Activated CD8-positive, alpha-beta memory T cell treated with anti-CD3 and anti-CD28 coated beads, Interleukin-2, amount 50 U/mL, for 24 hours (primary cell): Measurements from ENCODE around the gene LY86.
A peak's percentile ranks its signal among the peaks of the same experiment; 100 is the strongest.
"Not testable (repeated sequence)": the region's sequence is repeated elsewhere in the genome, so short reads cannot be mapped to it uniquely, and the experiment has no call there.

ENCODE experiments used
- DNase-seq: peaks from one replicate; pipeline ENCODE4 v3.0.0-alpha.2; 2020; ENCODE audit errors: extremely low read depth

Gene LY86

DNA sequence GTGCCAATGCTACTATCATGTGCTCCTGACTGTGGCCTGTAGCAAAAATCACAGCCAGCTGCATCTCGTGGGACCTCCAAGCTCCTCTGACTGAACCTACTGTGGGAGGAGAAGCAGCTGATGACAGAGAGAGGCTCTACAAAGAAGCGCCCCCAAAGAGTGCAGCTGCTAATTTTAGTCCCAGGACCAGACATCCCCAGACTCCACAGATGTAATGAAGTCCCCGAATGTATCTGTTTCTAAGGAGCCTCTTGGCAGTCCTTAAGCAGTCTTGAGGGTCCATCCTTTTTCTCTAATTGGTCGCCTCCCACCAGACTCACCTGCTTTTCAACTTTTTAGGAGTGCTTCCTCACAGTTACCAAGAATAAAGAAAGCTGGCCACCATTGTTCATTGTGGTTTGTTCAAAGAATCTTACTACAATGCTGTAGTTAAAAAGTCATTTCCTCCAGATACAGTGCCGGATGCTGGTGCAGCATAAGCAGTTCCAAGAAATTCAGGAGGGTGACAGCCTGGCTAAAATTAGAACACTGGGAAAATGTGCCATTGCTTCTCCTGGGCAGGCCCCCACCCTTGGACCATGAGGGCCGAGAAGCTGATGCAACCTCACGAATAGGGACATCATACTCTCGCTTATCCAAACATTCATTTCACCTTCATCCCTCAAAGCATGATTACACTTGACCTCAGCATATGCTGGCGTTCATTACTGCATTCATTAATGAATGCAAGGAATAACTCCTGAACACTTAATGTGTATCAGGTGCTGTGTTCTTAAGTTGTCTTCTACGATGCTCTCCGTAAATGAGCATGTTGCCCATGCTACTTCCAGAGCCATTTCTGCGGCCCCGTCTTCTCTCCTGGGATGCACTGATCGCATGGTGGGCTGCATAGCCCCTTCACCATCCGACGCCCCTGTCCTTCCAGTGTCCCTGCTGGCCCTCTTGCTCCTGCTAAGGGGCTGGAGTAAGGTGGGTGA is 66.4 kb downstream of the LY86 start:
- DNase-seq, result no peak

DNA sequence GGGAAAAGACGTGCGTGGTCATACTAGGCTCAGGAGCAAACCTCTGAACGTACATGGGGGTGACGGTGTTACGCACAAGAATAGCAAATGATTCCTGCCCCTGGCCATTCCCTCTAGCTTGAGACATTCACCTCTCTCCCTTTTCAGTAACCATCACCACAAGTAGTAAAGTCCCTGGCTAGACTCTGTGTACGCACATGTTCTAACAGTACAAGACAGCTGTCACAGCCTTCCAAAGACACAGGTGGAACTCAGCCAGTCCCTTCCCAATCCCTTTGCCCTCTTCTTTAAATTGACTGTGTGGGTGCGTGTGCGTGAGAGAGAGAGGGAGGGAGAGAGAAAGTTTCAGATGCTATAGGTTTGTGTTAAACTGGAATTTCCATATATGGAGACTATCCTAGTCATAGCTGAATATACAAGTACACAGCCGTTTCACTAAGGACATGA is 67.3 kb downstream of the LY86 start:
- no peak for DNase-seq

DNA sequence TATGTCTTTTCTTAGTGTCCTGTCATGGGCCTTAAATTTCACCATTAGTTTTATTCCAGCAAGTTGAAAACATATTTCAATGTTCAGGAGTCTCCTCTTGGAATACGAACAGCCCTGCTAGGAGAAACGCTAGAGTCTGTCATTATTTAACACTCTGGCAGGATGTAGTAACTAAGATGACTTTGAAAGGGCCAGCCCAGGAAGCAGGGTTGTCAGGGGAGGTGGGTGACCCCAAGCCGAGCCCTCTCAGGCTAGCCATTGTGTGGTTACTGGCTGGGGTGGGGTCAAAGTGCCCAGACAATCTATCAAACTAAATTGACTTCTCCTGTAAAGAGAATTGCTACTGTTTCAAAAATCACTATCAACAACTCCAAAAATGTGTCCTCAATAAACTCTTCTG is 67.8 kb downstream of the LY86 start:
- DNase-seq, result no peak

DNA sequence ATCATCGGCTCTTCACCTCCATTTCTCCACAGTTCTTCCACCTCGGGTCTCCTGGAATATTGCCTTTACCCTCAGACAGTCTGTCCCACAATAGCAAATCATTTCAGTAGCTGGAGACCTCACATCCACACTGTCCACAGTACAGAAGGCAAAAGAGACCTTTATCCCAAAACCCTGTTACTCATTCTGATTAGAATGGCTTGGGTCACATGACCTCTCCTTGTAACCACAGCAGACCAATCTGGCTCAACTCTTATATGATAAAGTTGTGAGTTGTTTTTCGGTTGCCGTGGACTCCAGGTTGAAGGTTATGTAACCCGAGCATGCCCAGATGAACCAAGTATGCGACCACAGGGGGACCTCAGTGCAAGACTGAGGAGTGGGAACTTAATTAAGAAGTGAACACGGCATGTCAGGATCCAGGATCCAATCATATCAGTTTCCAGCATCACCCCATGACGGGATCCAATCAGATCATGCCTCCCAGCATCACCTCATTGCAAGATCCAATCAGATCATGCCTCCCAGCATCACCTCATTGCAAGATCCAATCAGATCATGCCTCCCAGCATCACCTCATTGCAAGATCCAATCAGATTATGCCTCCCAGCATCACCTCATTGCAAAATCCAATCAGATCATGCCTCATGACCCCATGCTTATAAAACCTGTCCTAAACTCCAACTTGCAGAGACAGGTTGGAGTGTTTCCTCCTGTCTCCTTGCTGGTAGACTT is 68.7 kb downstream of the LY86 start:
- no peak for DNase-seq

DNA sequence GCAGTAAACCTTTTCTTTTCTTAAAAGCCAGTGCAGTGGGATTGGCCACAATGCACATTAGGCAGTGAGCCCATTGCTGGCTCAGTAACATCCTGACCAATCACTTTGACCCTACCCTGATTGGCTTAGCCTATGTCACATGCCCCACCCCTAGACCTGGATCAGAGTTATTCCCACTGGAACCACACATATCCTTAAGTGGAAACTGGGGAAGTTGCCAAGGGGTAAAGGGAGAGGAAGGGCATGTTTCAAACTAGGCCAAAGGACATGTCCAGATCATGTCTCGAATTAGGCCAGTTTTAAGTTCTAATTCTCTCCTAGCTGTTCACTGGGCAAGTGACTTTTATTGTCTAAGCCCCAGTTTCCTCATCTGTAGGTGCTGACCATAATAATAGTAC is 69.3 kb downstream of the LY86 start:
- DNase-seq, result no peak

DNA sequence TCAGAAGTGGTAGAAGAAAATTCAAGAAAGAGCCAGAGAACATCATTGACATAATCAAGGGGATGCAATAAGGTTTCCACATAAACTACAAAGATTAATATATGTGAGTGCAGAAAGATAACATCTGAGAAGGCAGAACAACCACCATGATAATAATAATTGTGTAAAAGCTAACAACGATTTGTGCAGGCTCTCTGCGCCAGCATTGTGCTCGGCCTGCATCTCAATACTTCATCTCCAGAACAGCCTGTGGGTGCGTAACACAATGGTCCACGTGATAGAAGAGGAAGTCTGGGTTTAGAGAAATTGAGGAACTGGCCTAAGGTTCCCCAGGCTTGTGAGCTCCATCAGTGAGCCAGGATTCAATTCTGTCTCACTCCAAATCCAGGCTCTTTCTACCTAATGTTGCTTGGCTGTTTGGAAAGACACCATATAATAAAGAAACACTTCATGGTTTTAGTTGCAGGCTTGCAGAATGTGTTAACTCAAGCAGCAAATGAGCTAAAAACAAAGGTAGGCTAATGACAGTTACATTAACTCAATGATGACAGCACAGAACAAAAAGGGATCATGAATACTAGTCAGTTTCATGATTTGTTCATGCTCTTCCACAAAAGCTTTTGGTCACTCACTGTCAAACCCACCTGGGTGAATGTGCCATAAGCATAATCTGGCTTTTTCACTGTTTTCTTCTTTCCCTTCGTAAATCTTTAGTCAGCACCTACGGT is 71.2 kb downstream of the LY86 start:
- no peak for DNase-seq

DNA sequence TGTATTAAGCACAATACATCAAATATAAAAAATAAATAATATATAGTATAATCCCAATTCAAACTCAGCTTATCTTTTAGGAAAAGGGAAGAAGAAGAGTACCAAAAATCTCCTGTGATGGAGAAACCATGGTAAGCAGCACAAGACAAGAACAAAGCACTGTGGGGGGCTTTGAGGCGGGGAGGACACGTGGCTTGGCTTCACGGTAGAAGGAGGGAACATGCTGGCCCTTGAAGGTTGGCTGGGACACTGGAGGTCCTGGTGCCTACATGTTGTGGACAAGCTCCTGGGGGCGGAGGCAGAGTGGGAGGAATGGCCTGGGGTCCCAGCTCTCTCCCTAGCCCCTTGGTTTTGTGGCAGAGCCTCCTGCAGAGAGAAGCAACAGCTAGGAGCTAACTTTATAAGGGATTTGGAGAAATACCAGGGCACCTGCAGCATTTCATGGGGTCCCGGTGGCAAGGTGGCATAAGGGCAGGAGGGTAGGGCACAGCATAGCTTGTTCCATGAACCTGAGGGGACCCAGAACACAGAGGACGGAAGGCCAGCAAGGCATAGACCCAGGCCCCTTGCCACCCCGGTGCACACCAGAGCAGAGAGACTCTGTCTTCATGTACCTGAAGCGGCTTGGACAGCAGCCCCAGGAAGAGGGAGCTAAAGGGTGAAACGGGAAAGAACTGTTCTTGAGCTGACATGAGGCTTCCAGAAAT is 72.0 kb downstream of the LY86 start:
- no peak for DNase-seq

DNA sequence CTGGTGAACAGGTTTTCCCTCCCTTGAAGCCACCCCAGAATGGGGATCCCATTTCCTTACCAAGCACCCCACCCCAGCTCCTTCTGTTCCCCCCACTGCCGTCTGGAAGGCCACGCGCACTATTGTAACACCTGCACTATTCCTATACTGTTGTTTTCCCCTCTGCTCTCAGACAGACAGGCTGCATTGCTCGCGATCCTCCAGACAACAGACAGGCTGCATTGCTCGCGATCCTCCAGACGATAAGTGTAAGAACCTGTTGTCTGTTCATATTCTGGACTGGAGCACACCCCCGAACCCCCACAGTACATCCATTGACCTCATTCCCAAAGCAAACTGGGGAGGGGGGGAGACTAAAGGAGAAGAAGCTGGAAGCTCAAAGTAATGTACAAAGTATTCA is 72.7 kb downstream of the LY86 start:
- no peak for DNase-seq

DNA sequence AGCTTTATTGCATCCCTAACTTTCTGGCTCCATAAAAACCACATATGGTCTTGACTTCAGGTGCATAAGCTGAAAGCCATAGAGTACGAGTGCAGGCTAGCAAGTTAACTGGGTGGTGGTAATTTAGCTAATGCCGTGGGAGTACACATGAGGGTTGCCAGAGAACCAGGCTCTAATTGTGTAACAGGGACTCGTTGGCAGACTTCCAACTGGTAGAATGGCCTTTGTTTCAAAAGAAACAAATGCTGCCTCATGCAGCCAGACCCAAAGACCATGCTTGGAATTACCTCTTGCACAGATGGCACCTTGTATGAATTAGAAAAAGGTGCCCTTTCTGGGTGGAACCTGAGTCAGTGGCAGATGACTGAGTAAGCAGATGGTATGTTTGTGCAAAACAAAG is 73.2 kb downstream of the LY86 start:
- no peak for DNase-seq

DNA sequence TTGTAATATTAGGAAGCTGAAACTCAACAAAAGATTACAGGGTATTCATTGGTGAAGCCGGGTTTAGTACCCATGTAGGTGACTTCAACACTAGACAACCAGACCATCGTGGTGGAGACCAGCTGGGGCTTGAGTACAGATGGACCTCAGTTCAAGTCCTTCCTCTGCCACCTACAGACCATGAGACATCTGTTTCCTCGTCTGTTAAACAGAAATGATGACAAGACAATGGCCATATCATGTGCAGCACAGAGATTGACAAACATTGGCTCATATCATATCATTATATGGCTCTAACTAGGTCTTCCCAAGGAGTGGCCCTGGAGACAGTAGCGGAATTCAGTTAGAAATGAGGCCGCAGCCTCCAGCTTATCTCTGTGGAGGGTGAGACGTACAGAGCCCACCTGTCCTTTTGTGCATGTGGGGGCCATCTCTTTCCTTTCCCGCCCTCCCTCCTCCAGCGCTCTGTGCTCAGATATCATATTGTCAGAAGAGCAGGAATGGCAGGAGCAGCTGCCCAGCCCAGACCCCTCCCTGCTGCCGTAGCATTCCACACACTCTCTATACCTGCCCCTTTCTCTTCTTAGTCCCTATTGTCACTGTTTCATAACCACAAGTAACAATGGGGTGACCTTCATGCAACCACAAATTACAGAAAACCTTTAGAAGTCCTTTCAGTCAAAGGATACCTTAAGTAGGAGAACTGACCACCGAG is 75.1 kb downstream of the LY86 start:
- no peak for DNase-seq

DNA sequence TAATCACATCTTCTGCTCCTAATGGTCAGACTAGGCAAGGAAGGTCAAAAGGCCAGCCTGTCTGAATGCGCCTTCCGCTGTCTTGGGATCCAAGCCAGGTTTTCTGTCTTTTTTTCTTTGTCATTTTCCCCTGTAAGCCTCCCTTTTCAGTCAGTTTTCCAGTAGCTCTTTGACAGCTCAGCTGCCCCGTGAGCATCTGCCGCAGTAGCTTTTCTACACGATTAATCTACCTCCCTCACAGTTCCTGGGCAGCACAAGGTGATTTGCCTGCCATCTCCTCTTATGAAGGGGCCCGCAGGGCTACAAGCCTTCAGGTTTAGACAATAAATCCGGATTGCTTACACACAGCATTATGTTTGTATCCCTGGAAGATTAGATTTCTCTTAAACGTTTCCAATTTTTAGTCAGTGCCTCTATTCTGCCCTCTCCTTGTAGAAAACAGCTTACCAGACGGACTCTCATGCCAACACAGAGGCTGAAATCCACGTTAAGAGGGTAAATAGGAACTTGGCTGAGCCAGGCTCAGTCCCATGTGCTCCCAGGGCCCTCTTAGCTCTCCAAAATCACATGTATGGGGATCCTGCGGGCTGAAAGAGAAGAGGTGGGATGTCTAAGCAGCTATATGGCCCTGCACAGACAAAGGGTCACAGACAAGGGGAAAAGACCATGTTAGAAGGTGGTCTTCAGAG is 77.2 kb downstream of the LY86 start:
- no peak for DNase-seq

DNA sequence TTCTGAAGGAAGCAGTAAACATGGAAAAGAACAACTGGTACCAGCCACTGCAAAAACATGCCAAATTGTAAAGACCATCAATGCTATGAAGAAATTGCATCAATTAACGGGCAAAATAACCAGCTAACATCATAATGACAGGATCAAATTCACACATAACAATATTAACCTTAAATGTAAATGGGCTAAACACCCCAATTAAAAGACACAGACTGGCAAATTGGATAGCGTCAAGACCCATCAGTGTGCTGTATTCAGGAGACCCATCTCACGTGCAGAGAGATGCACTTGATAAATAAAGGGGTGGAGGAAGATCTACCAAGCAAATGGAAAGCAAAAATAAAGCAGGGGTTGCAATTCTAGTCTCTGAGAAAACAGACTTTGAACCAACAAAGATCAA is 81.6 kb downstream of the LY86 start:
- not testable (repeated sequence) for DNase-seq

DNA sequence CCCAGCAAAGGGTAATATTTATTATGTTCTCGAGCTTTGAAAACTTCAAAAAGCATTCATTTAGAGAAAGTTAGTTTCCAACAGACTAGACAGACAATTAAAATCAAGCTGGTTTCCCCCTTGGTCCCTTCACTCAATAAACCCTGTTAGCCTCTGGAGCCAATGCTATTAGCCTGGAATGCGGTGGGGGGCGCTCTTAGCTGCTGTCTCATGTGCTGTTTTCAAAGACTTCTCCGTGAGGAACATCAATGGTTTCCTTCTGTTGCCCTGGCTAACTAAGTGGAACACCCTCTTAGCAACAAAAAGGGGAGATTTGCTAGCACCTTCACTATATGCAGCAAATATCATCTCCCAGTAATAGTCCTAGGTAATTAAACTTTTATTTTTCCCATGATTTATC is 86.4 kb downstream of the LY86 start:
- DNase-seq, result no peak

DNA sequence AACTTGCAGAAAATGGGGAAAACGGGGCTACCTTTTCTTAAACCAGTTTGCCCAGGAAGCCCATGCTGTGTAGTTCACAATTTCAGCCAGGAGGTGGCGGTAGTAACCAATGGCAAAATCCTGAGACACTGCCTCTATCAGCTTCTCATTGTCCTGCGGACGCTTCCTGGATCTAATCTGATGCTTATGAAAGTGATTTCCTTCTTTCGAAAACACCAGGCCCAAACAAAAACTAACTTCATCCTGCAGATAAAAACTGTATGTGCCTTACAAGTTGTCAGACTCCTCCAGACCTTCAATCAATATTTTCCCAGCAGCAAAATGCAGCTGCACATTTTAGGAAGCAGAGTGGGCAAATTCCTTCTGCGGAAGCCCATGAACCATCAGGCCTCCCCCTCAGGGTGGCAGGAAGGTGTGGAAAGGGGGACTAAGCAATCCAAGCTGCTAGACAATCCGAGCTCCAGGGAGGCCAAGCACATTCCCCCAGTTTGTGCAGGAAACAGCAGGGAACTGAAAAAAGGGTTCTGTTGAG is 88.5 kb downstream of the LY86 start:
- peak; percentile 44 for DNase-seq

DNA sequence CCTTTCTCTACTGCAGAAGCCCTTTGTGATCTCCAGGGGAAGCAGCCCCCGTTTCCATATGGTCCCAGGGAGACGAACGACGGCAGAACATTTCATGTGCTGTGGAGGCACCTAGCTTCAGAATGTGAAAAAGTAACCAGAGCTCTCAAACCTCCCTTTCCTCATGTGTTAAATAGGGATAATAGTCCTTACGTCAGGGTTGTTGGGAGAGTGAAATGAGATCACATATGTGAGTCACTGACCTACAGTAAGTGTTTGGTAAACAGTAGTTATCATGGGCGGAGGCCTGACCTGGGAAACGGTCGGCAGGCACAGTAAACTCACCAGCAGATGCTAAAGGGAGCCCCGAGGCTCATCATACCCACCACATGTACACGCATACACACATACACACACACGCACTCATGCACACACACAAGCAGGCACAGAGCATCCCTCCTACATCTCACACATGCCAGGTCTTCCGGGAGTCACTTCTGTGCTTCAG is 89.7 kb downstream of the LY86 start:
- no peak for DNase-seq

DNA sequence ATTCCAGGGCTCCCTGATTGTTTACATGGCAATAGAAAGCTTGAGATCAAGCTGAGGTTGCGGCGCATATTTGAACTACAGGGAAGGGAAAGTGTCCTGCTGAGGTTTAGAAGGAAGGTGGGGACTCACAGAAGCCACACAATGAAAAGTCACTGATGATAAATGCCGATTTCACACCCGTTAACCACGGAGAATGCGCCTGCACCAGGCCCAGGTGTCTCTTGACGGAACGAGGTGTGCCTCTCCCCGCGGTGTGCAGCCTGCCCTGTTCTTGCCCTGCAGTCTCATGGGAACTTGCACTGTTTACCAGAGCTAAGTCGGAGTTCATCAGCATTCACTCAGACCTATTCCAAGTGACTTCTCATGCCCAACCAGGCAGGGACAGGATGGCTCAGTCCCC is 90.3 kb downstream of the LY86 start:
- no peak for DNase-seq

DNA sequence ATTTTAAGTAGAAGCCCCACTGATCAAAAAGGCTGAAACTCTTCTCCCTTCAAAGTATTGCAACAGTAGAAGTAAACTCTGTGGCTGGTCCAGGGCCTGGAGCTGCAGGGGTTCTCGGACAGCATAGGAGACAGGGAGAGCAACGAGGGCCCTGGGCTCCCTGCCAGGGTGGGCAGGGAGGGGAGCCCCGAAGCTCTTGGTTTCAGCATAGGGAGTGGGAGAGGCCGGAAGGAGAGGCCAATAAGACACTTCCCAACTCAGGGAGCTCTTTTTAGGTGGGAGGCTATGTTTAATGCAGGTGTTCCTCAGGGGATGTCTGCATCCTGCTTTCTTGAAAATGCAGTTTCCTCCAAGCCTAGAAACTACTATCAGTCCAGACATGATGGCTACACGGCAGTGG is 91.1 kb downstream of the LY86 start:
- DNase-seq, result no peak

DNA sequence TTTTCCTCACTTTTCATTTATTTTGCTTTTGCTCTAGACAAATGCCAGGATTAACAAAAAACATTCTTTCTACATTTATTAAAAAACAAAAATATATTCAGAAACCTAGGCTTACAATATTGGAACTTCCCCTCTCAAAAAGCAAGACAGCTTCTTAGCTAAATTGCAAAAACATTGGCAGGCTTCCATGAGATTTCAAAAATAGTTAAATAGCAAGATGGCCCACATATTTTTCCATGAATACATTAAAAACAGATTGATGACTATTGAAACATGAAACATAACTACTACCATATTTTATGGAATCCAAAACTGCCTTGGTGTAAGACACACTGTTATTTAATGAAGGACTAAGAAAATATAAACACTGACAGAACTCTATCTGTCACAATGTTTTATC is 92.0 kb downstream of the LY86 start:
- no peak for DNase-seq

DNA sequence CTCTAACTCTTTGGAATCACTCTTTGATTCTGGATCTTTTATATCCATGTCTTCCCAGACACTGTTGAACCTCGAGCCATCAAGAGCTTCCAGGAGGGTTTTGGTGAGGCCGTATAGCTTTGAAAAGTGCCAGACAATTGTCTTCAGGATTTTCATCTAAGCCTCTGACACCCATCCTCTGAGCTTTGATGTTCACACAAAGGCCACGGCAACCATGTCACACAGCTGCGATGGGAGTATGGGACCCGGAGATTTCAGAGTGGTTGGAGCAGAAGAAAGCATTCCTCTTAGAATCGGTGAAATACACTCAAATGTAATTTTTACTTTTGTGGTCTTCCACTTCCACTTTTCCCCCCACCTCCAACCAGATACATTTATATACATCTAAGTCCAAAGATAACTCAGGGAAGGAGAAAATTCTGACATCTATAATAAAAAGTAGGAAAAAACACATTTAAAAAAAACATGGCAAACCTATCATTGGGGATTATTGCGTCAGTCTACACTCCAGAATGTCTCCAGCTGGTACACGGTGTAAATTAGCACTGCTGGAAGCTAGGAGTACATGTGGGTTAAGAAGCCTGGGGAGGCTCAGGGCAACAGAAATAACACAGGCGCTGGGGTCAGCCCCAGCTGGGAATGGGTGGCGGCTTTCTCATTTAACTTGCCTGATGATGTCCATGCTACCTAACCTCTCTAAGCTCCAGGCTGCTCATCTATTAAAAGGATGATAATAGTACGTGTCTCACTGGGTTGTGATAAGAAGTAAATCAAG is 92.7 kb downstream of the LY86 start:
- no peak for DNase-seq
